Endothelial cell of umbilical vein (primary cell): ENCODE measurements around the gene LYVE1. TPM values are rescaled to one million over a fixed set of nuclear protein-coding genes. Genes with fewer than 3 reads are reported as not detected.

Experiments
- BruUV-seq: library from RNA; stranded (reverse); fragments of 400-500 nt; replicated peaks from 2 replicates; lab custom pipeline; 2021; lab: Mats Ljungman, UMichigan
- CTCF ChIA-PET: fragments of 300-600, 350-600 bp; sonication (Branson Sonifier 250); formaldehyde crosslinking; loops from one replicate; lab custom pipeline; 2021; ENCODE audit warnings: antibody characterized with exemption, inconsistent platforms; lab: Charles Lee
- POLR2A ChIA-PET: fragments of 300-600, 350-600 bp; sonication (Branson Sonifier 250); formaldehyde crosslinking; loops from one replicate; lab custom pipeline; 2021; ENCODE audit warnings: antibody characterized with exemption, inconsistent platforms; lab: Charles Lee
- DNase-seq: peaks from one replicate; pipeline ENCODE4 v3.0.0-alpha.2; 2011; ENCODE audit warnings: low read depth, low spot score
- FAIRE-seq: peaks from 2 replicates; lab custom pipeline; 2011; peaks lifted over from hg19 to GRCh38; lab: Jason Lieb, UNC
- H2AFZ ChIP-seq: 2 replicates; pipeline ENCODE4 v1.6.0; 2012; ENCODE audit warnings: low read depth, low read length, control low read depth, inconsistent platforms
- H3K27ac ChIP-seq: 2 replicates; pipeline ENCODE4 v1.5.1; 2011; ENCODE audit warnings: low read depth, mild to moderate bottlenecking, control low read depth, low read length, moderate library complexity; ENCODE audit not compliant: insufficient read depth
- H3K27me3 ChIP-seq, 2 experiments: 2 replicates each; pipeline versions ENCODE4 v1.6.0 to v1.6.1; 2011; ENCODE audit warnings: low read length in 2 of 2, mixed read lengths in 1 of 2; ENCODE audit not compliant: control insufficient read depth in 2 of 2, insufficient read depth in 2 of 2
- H3K36me3 ChIP-seq, 2 experiments: 2 replicates in 1 of 2; 3 replicates in 1 of 2; pipeline ENCODE4 v1.5.1; 2011; ENCODE audit warnings: low read length in 2 of 2, mild to moderate bottlenecking in 1 of 2, moderate library complexity in 1 of 2; ENCODE audit not compliant: control insufficient read depth in 2 of 2, insufficient read depth in 2 of 2; ENCODE audit errors: extremely low read depth in 1 of 2
- H3K4me1 ChIP-seq: 3 replicates; pipeline ENCODE4 v1.5.1; 2011; ENCODE audit warnings: mild to moderate bottlenecking, low read length; ENCODE audit not compliant: control insufficient read depth, insufficient read depth; ENCODE audit errors: extremely low read depth
- H3K4me2 ChIP-seq: 2 replicates; pipeline ENCODE4 v1.6.1; 2011; ENCODE audit warnings: low read length, control low read depth, mixed read lengths; ENCODE audit not compliant: insufficient read depth
- H3K4me3 ChIP-seq, 3 experiments: fragments of 200-600 bp in 1 of 3; sonication (generic), shearing (Covaris generic) in 1 of 3; replicated peaks in 1 of 3; 2 replicates each; pipeline ENCODE4 v1.5.1; 2011 to 2016; ENCODE audit warnings: control low read depth in 3 of 3, low read length in 3 of 3, mild to moderate bottlenecking in 2 of 3, inconsistent platforms in 1 of 3, low read depth in 1 of 3, moderate library complexity in 1 of 3; ENCODE audit not compliant: insufficient read depth in 1 of 3
- H3K79me2 ChIP-seq: 2 replicates; pipeline ENCODE4 v1.6.0; 2012; ENCODE audit warnings: low read length, inconsistent platforms; ENCODE audit not compliant: control insufficient read depth, insufficient read depth
- H3K9ac ChIP-seq: replicated peaks from 2 replicates; pipeline ENCODE3; 2011; ENCODE audit warnings: low read length, control low read depth; ENCODE audit not compliant: insufficient read depth; ENCODE audit errors: extremely low read depth
- H3K9me1 ChIP-seq: replicated peaks from 3 replicates; pipeline ENCODE4 v1.6.0; 2011; ENCODE audit warnings: mild to moderate bottlenecking, low read length; ENCODE audit not compliant: control insufficient read depth, insufficient read depth; ENCODE audit errors: extremely low read depth
- H3K9me3 ChIP-seq: replicated peaks from 2 replicates; pipeline ENCODE4 v1.5.1; 2012; ENCODE audit warnings: low read length, inconsistent platforms; ENCODE audit not compliant: control insufficient read depth, insufficient read depth
- H4K20me1 ChIP-seq: replicated peaks from 2 replicates; pipeline ENCODE3; 2011; ENCODE audit warnings: mild to moderate bottlenecking, low read length; ENCODE audit not compliant: control insufficient read depth, insufficient read depth; ENCODE audit errors: extremely low read depth
- CTCF ChIP-seq, 2 donors: IDR thresholded peaks; 1 replicate in 1 of 2; 2 replicates in 1 of 2; pipeline ENCODE4 v1.5.1; 2011; ENCODE audit warnings: low read length in 2 of 2, mild to moderate bottlenecking in 2 of 2, moderate library complexity in 2 of 2, control low read depth in 1 of 2, inconsistent platforms in 1 of 2, low read depth in 1 of 2; ENCODE audit not compliant: insufficient read depth in 1 of 2; ENCODE audit errors: extremely low read depth in 1 of 2
- EZH2 ChIP-seq: IDR thresholded peaks from 2 replicates; pipeline ENCODE4 v1.6.1; 2012; ENCODE audit warnings: borderline replicate concordance, low read depth, mild to moderate bottlenecking, moderate library complexity, low read length, inconsistent platforms; ENCODE audit not compliant: severe bottlenecking
- GATA2 ChIP-seq: IDR thresholded peaks from 2 replicates; pipeline ENCODE4 v1.7.0; 2011; ENCODE audit warnings: low read depth, mild to moderate bottlenecking, moderate library complexity, mixed read lengths, low read length; ENCODE audit not compliant: insufficient read length, insufficient read depth
- JUN ChIP-seq: IDR thresholded peaks from 2 replicates; pipeline ENCODE4 v1.6.1; 2011; ENCODE audit warnings: borderline replicate concordance, low read depth; ENCODE audit not compliant: insufficient read length, insufficient read depth
- MAX ChIP-seq: IDR thresholded peaks from 2 replicates; pipeline ENCODE4 v1.6.1; 2011; ENCODE audit not compliant: insufficient read depth, insufficient read length
- POLR2AphosphoS5 ChIP-seq: IDR thresholded peaks from 2 replicates; pipeline ENCODE4 v1.6.1; 2012; ENCODE audit warnings: low read depth, mild to moderate bottlenecking, control low read depth, low read length, moderate library complexity; ENCODE audit not compliant: insufficient read depth
- dilution Hi-C: fragments of 300-500 bp; cut with MboI; formaldehyde crosslinking; loops from one replicate; pipeline ENCODE4 v1.15.0; 2019; ENCODE audit warnings: low sequenced_read_pairs; ENCODE audit not compliant: extremely low pct_ligation_motif_present
- intact Hi-C: fragments of 100-400 bp; cut with micrococcal nuclease; formaldehyde crosslinking; loops from one replicate; pipeline ENCODE4 v1.10.0; 2022
- polyA plus RNA-seq, 4 experiments: library from polyadenylated mRNA; depleted of rRNA in 3 of 4; stranded (reverse) in 3 of 4; unstranded in 1 of 4; fragments of >200 nt; gene quantifications; 2 replicates each; pipeline versions ENCODE4 v1.2.1 to v1.2.3, GENCODE V29; 2011 to 2012; ENCODE audit warnings: missing spikeins in 1 of 4
- total RNA-seq: library from RNA; stranded (reverse); gene quantifications from 2 replicates; pipeline ENCODE4 v1.2.3, GENCODE V29; 2021

LYVE1 gene
- total and polyA plus RNA-seq, 2 donors (not counting 3 experiments of a cell fraction or from before 2014, with no cell fraction given), result 4.6 to 7.6 TPM

DNA sequence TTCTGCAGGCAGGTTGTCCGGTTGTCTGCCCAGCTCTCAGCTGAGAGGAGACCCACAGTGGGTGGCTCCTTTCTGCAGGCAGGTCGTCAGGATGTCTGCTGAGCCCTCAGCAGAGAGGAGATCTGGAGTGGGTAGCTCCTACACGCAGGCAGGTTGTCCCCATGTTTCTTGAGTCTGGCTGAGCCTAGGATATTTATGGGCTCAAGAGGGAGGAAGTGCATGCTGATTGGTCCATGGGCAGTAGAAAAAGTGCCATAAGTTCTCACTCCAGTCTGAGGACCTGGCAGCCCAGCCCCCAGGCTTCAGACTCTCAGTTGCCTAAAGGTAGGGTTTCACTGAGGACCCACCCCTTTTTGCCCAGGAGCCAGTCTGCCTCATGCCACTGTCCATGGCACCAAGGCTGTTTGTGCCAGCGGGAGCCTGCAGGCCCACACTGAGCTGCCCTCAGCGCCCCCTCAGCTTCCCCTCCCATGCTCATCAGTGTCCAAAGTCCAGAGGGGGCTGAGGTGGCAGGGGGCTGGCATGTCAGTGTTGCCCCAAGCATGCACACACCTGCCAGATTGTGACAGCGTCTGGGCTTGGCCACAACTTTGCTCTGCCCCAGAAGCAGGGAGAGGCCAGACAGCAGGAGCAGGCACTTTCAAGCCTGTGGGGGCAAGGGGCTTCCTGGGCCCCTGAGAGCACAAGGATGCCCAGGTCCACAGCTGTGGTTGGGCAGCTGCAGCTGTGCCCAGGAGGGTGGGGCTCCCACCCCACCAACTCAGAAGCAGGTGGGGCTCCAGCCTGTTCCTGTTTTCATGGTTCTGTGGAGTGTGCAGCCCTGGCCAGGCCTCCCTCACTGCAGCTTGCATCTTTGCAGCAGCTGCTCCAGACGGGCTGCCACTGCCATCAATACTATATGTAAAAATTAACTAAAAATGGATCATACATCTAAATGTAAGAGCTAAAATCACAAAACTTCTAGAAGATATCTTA is 23.7 kb downstream of the LYVE1 start:
- CTCF ChIA-PET, result interaction anchor here (1.0 to 1.2 kb wide), 2 partner anchors 20 to 30 kb away, joined by 3 read pairs; no protein-coding TSS in a partner anchor
- intact Hi-C loops (loop anchor here (5.0 kb wide), 1 partner anchor 882 kb away; the partner anchor contains the start of gene SWAP70), dilution Hi-C loops (no loop called here)
- no peaks in the 10 kb centered on the region for H3K36me3 ChIP-seq
- no peak overlapping the region for H2AFZ ChIP-seq
- TF ChIP-seq JUN (no peak), GATA2 (no peak), CTCF (IDR thresholded peaks at IDR 0.05; ENCODE audit: extremely low read depth in 1 of 2, insufficient read depth in 1 of 2, low read depth in 1 of 2, low read length in 2 of 2) (no peak), POLR2AphosphoS5 (no peak), EZH2 (no peak), MAX (no peak)
- H3K9ac ChIP-seq, result no peak overlapping the region
- no peak for DNase-seq
- H3K4me1 ChIP-seq, result peaks cover 5% of the 10 kb centered on the region
- no peaks in the 10 kb centered on the region for H4K20me1 ChIP-seq
- POLR2A ChIA-PET, result no interaction called here
- no peak for FAIRE-seq
- no peaks in the 10 kb centered on the region for H3K9me3 ChIP-seq
- H3K4me3 ChIP-seq, result no peak overlapping the region
- H3K9me1 ChIP-seq, result no peaks in the 10 kb centered on the region
- H3K4me2 ChIP-seq, result no peak overlapping the region
- no peak overlapping the region for H3K27ac ChIP-seq
- H3K27me3 ChIP-seq, result no peaks in the 10 kb centered on the region
- H3K79me2 ChIP-seq, result peaks cover 7% of the 10 kb centered on the region
- no TSS peak for BruUV-seq
